PC-3 (cell line): Measurements from ENCODE around the gene MKLN1. TPM values are rescaled to one million over a fixed set of nuclear protein-coding genes. Genes with fewer than 3 reads are reported as not detected.

Source experiments
- ATAC-seq: fragments of 200-7000 bp; cut with Tn5 transposase; 2 replicates; pipeline ENCODE4 v1.9.1; 2020; ENCODE audit warnings: mild to moderate bottlenecking, moderate library complexity
- BruUV-seq: library from RNA; stranded (reverse); fragments of 400-500 nt; replicated peaks from 2 replicates; lab custom pipeline; 2021; lab: Mats Ljungman, UMichigan
- CTCF ChIA-PET: fragments of 300-600 bp; sonication (Branson Sonifier 250); formaldehyde crosslinking; loops from one replicate; lab custom pipeline; 2022; ENCODE audit warnings: antibody characterized with exemption; lab: Charles Lee
- POLR2A ChIA-PET: fragments of 300-600 bp; sonication (Branson Sonifier 250); formaldehyde crosslinking; loops from one replicate; lab custom pipeline; 2022; ENCODE audit warnings: antibody characterized with exemption; ENCODE audit not compliant: unreplicated experiment; lab: Charles Lee
- DNase-seq: peaks from one replicate; pipeline ENCODE4 v3.0.0-alpha.2; 2015
- H2AFZ ChIP-seq: fragments of 300-600 bp; sonication (generic); 2 replicates; pipeline ENCODE4 v1.6.0; 2016; ENCODE audit warnings: antibody characterized with exemption, low read length
- H3F3A ChIP-seq: fragments of 300-600 bp; sonication (generic); one replicate; pipeline ENCODE4 v1.6.0; 2017; ENCODE audit warnings: antibody characterized with exemption, low read length, control low read depth, mild to moderate bottlenecking; ENCODE audit not compliant: unreplicated experiment
- H3K27ac ChIP-seq: fragments of 300-600 bp; sonication (generic); 2 replicates; pipeline ENCODE4 v1.5.1; 2016; ENCODE audit warnings: mild to moderate bottlenecking, low read length
- H3K27me3 ChIP-seq: fragments of 300-600 bp; sonication (generic); 2 replicates; pipeline ENCODE4 v1.6.1; 2016; ENCODE audit warnings: low read length, mixed read lengths
- H3K36me3 ChIP-seq: fragments of 300-600 bp; sonication (generic); 2 replicates; pipeline ENCODE4 v1.6.1; 2016; ENCODE audit warnings: low read depth, mixed run types, low read length, mixed read lengths
- H3K4me1 ChIP-seq: fragments of 300-600 bp; sonication (generic); 2 replicates; pipeline ENCODE4 v1.5.1; 2016; ENCODE audit warnings: low read length; ENCODE audit not compliant: insufficient read depth
- H3K4me2 ChIP-seq: fragments of 300-600 bp; sonication (generic); 2 replicates; pipeline ENCODE4 v1.6.0; 2016; ENCODE audit warnings: low read length
- H3K4me3 ChIP-seq: fragments of 300-600 bp; sonication (generic); 2 replicates; pipeline ENCODE4 v1.5.1; 2016; ENCODE audit warnings: mild to moderate bottlenecking, low read length, mixed read lengths
- H3K79me2 ChIP-seq: fragments of 300-600 bp; sonication (generic); 2 replicates; pipeline ENCODE4 v1.6.1; 2017; ENCODE audit warnings: low read length, mixed read lengths
- H3K9ac ChIP-seq: fragments of 300-600 bp; sonication (generic); 2 replicates; pipeline ENCODE4 v1.6.0; 2016; ENCODE audit warnings: mild to moderate bottlenecking, low read length
- H3K9me2 ChIP-seq: fragments of 300-600 bp; sonication (generic); replicated peaks from 2 replicates; pipeline ENCODE4 v1.6.1; 2016; ENCODE audit warnings: mixed run types, low read length, mixed read lengths
- H3K9me3 ChIP-seq: fragments of 300-600 bp; sonication (generic); 2 replicates; pipeline ENCODE4 v1.6.1; 2016; ENCODE audit warnings: low read length, mixed read lengths
- H4K20me1 ChIP-seq: fragments of 300-600 bp; sonication (generic); 2 replicates; pipeline ENCODE4 v1.6.1; 2016; ENCODE audit warnings: low read length, mixed read lengths
- EZH2 ChIP-seq: fragments of 300-600 bp; sonication (generic); IDR thresholded peaks from one replicate; pipeline ENCODE4 v1.6.1; 2017; ENCODE audit warnings: antibody characterized with exemption, mild to moderate bottlenecking, low read length; ENCODE audit not compliant: unreplicated experiment
- EZH2phosphoT487 ChIP-seq: fragments of 300-600 bp; sonication (generic); IDR thresholded peaks from 2 replicates; pipeline ENCODE4 v1.6.1; 2018; ENCODE audit warnings: mild to moderate bottlenecking, antibody characterized with exemption, low read length, borderline replicate concordance
- intact Hi-C: fragments of 100-400 bp; cut with micrococcal nuclease; formaldehyde crosslinking; loops from 2 replicates; pipeline ENCODE4 v1.9.0; 2023
- total RNA-seq: library from RNA; depleted of rRNA; stranded (reverse); fragments of >200 nt; gene quantifications from 2 replicates; pipeline ENCODE4 v1.2.3, GENCODE V29; 2014
- TF ChIP-seq, protein P1 (sequence below): fragments of 300-600 bp; sonication (generic); conservative IDR thresholded peaks from 2 replicates; pipeline ENCODE4 v1.5.1; 2017; ENCODE audit warnings: antibody characterized with exemption, low read depth, mild to moderate bottlenecking, low read length

Gene MKLN1
- total RNA-seq, 1 experiment from 2014 or later, result 16.3 TPM

- no peak overlapping the region for H3K27ac ChIP-seq
- no peaks in the 10 kb centered on the region for H4K20me1 ChIP-seq
- ChIA-PET POLR2A (no interaction called here), CTCF (no interaction called here)
- TF ChIP-seq EZH2 (no peak), EZH2phosphoT487 (no peak)
- TF ChIP-seq, protein P1, sequence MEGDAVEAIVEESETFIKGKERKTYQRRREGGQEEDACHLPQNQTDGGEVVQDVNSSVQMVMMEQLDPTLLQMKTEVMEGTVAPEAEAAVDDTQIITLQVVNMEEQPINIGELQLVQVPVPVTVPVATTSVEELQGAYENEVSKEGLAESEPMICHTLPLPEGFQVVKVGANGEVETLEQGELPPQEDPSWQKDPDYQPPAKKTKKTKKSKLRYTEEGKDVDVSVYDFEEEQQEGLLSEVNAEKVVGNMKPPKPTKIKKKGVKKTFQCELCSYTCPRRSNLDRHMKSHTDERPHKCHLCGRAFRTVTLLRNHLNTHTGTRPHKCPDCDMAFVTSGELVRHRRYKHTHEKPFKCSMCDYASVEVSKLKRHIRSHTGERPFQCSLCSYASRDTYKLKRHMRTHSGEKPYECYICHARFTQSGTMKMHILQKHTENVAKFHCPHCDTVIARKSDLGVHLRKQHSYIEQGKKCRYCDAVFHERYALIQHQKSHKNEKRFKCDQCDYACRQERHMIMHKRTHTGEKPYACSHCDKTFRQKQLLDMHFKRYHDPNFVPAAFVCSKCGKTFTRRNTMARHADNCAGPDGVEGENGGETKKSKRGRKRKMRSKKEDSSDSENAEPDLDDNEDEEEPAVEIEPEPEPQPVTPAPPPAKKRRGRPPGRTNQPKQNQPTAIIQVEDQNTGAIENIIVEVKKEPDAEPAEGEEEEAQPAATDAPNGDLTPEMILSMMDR, result no peak
- no peak overlapping the region for H3K4me3 ChIP-seq
- ATAC-seq (no peak), DNase-seq (no peak)
- H3K9me2 ChIP-seq, result no peaks in the 10 kb centered on the region
- intact Hi-C loops, result loop anchor here (5.0 kb wide), 1 partner anchor 51 kb away; the partner anchor contains the start of gene PODXL
- H3K4me2 ChIP-seq, result no peak overlapping the region
- H3K4me1 ChIP-seq, result no peaks in the 10 kb centered on the region
- no peaks in the 10 kb centered on the region for H3F3A ChIP-seq
- H3K79me2 ChIP-seq, result no peaks in the 10 kb centered on the region
- BruUV-seq, result no TSS peak
- H2AFZ ChIP-seq, result no peak overlapping the region
- no peak overlapping the region for H3K9ac ChIP-seq
- H3K9me3 ChIP-seq, result no peaks in the 10 kb centered on the region
- peaks cover 14% of the 10 kb centered on the region; the same call in 1 of the 2 replicates for H3K36me3 ChIP-seq
- no peaks in the 10 kb centered on the region for H3K27me3 ChIP-seq
Measured at GRCh38 chr7:131505636-131506557, 178.2 kb downstream of the MKLN1 start.

- no peaks in the 10 kb centered on the region for H3F3A ChIP-seq
- H3K4me2 ChIP-seq, result no peak overlapping the region
- peaks cover 15% of the 10 kb centered on the region; the same call in 1 of the 2 replicates for H3K36me3 ChIP-seq
- TF ChIP-seq EZH2phosphoT487, result no peak
- no peak for TF ChIP-seq EZH2
- TF ChIP-seq, protein P1, result no peak
- no peaks in the 10 kb centered on the region for H3K9me3 ChIP-seq
- H2AFZ ChIP-seq, result no peak overlapping the region
- no TSS peak for BruUV-seq
- H4K20me1 ChIP-seq, result no peaks in the 10 kb centered on the region
- ATAC-seq, result no peak
- H3K27me3 ChIP-seq, result no peaks in the 10 kb centered on the region
- ChIA-PET POLR2A (no interaction called here), CTCF (interaction anchor here (0.6 kb wide), 1 partner anchor 8 kb away, joined by 3 read pairs; no protein-coding TSS in a partner anchor)
- H3K79me2 ChIP-seq, result no peaks in the 10 kb centered on the region
- intact Hi-C loops, result loop anchor here (5.0 kb wide), 1 partner anchor 51 kb away; the partner anchor contains the start of gene PODXL
- H3K4me1 ChIP-seq, result no peaks in the 10 kb centered on the region
- H3K27ac ChIP-seq, result no peak overlapping the region
- no peak overlapping the region for H3K4me3 ChIP-seq
- H3K9me2 ChIP-seq, result no peaks in the 10 kb centered on the region
- DNase-seq, result no peak
- no peak overlapping the region for H3K9ac ChIP-seq
Measured at GRCh38 chr7:131506597-131506996, 178.9 kb downstream of the MKLN1 start.
